HG03097 (cell line): ENCODE data around the gene IGSF3.
A peak's percentile ranks its signal among the peaks of the same experiment; 100 is the strongest.
"Not testable (repeated sequence)": the region's sequence is repeated elsewhere in the genome, so short reads cannot be mapped to it uniquely, and the experiment has no call there.

Source experiments
- ATAC-seq: cut with Tn5 transposase; IDR thresholded peaks from one replicate; pipeline ENCODE4 v1.9.1; 2021; ENCODE audit not compliant: unreplicated experiment, low FRiP score

IGSF3 gene

DNA sequence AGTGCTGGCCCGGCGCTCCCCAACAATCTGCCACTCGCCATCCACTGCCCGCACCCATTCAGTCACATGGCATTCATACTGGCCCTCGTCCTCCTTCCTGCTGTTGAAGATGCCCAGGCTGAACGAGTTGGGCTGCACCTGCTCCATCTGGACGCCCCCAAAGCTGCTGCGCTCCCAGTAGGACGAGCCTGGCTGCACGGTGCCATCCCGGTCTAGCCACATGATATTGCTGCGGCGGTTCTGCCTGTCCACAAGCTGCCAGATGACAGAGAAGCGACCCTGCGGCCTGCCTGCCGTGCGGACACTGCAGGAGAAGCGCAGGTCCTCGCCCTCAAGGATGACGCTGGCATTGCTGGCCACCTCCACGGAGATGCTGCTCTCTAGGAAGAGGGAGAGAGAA, 63.9 kb downstream of the IGSF3 start:
- ATAC-seq = not testable (repeated sequence)

DNA sequence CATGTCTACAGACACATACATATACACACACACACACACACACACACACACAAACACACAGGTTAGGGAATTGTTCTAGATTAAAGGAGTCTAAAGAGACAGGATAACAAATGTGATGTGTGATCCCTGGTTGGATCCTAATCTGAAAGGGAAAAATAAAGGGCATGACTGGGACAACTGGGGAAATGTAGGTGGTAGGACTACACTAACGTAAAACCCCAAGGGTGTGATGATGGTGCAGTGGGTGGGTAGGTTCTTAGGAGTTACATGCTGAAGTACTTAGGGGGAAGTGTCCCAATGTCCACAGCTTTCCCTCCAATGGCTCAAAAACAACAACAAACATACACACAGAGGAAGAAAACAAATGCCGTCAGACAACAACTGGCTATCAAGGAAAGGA, 68.2 kb downstream of the IGSF3 start:
- ATAC-seq = not testable (repeated sequence)

DNA sequence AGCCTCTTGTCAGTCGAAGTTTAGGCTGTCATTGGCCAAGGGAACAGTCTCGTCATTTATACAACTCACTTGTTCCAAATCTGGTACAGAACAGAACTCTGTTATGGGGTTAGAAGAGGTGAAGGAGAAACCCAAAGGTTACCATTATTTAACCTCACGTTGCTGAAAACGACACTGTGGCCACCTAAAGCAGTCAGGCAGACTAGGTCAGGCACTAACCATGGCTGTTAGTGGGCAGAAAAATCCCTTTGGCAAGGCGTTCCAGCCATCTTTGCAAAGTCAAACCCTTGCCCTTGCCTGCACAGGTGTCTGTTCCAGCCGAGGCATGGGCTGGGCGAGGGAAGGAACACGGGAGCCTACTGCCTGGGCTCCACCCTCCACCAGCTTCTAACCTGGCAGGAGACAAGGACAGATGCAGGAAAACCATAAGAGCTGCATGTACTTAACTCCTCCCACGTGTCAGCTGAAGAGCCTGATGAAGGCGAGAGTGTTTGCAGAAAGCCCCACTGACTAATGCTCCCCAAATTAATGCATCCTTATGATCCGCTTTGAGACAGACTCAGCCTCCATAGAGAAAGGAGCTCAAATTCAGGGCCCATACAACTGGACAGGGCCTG, 69.0 kb downstream of the IGSF3 start:
- not testable (repeated sequence) for ATAC-seq

DNA sequence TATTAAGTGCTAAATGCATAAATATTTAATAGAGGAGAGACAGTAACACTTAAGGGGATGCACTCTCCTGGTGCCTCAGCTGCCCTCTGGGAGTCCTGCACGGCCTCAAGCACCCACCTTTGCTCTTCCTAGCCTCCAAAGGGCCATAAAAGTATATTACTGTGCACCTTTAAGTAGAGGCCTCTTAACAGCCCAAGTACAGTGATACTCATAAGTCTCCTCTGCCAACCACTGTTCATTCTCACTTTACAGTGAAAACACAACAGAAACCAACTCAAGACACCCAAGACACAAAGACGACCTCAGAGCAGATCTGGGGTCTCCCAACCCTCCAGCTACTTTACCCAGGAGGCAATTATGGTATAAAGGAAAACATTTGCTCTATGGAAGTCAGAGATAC, 70.1 kb downstream of the IGSF3 start:
- peak; percentile 62 for ATAC-seq

DNA sequence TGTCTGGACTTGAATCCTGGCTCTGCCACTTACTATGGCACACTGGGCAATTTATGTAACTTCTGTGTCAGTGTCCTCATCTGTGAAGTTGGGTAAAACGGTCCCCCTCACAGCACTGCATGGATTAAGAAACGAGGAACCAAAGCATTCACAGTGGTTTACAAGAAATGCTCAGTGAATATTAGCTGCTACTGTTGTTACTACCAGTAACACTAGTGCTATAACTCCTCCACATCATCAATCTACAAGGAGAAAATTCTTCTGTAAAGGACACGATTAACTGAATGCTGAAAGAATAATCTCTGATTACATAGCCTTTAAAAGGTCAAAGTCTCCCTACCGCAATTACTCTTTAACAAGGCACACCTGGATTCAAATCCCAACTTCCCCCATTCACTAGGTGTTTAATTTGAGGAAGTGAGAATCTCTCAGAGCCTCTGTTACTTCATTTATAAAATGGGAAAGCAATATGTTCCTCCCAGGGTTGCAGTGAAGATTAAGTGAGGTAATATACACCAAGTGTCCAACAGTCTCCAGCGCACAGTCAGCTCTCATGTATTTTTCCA, 70.7 kb downstream of the IGSF3 start:
- not testable (repeated sequence) for ATAC-seq

DNA sequence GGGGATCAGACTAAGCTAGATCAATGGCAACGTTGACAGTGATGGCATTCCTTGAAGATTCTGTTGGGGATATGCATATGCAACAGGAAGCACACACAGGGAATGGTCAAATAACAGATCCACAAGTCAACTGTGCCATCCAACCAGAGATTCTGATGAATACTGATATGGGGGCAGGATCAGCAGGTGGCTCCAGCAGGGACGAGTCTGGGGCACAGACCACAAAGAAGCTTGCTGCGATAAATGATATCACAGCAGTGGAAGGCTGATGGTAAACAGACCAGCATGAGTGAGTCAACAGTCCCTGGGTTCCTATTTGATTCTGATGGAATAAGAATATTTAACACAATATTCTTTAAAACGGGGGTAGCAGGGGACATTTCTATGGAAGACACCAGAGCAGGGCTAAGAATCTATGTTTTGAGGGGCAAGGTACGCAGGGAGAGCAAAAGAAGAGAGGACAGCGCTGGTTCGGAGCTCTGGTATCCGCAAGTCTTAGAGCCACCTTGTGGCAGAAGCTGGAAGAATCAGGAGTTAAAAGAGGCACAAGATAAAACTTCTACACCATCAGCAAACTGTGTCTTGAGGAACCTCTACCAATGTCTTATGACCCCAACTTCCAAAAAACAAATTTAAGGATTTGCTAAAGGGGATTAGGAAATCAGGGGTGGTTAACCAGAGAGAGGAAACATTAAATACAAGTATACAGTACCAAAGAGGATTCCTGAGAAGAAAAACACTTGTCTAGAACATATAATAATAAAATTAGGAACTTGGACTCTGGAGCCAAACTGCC, 71.4 kb downstream of the IGSF3 start:
- not testable (repeated sequence) for ATAC-seq

DNA sequence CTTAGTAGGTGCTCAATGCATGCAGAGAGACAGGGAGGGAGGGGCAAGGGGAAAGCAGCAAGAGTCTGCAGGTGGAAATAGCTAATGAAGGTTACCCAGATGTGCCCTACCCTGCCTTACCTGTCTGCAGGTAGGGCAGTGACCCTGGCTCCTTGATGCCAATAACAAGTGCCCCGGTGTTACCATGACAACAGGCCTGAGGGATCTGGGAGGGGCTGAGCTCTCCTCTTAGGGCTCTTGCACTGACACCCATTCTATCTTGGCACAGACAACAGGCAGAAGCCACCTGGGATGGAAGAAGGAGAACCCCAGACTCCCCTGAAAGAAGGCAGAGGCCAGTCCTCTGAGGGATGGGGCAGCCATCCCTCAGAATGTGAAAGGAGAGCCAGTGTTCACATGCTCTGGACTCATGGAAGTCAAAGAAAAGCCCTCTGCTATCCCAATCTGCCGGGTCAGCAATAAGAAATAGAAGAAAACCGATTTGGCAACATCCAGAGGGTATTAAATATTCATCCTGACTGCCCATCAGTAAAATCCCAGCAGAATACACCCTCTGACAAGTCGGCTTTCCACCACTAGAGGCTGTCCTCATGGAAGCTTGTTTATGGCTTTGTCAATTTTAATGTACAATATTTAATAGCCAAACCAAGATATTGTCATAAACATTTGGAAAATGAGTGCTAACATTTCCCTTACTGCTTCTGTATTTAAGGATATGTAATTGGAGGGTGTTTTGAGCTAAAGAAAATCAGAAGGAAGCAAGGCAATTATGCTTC, 72.3 kb downstream of the IGSF3 start:
- ATAC-seq = not testable (repeated sequence)

DNA sequence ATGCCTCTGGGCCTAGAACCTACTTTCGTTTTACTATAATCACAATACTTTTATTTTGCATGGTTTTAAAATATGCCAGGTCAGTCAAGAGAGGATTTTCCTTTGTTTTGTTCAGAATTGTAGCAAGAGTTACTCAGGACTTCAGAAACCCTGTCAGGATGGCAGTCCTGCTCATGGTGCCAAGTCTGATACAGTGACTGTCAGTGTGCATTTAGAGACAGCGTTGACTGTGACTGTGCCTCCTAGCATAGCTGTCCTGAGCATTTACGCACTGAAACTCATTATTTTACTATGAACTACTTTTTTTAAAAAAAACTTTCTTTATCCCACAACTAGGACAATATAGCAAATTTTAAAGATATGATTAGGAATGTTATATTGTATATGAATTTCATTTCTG, 73.6 kb downstream of the IGSF3 start:
- not testable (repeated sequence) for ATAC-seq

DNA sequence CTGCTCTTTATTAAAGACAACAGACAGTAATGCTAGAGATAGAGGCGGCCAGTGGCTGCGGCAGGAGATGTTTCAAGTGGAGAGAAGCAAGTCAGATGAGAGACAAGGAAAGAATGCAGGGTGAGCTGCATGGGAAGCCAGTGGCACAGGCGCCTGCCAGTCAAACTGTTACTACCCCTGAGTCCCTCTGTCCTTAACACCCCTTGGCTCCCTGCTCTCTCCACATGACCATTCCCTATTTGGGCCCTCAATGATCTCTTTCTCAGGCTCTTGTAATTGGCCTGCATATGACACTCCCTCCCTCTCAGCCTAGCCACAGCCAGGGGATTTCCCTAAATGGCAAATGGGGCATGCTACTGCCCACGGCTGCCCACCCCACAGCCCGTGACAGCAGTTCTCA, 74.1 kb downstream of the IGSF3 start:
- not testable (repeated sequence) for ATAC-seq

DNA sequence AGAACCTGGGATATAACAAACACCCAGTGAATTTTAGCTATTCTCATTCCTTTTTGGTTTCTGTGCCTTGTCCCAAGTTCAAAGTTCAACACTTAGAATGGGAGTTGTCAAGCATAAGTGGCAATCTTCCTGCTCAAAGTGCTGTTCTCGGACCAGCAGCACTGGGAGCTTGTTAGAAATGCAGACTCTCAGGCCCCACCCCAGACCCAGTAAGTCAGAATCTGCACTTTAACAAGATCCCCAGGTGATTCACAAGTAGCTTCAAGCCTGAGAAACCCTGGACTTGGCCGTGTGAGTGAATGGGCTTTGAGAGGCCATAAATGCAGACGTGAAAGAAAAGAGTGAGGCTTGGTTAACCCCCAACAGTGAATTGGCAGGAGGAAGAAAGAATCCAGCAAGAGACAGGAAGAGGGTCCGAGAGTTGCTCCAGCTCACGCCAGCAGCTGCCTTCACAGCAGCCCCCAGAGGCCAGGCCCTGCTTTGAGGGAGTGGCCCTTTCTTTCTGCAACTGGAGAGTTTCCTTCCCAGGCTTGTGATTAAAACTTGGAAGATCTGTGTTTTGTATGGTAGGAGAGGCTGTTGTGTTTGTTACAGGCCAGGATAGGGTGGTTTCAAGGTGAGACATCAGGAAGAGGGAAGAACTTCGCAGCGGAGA, 75.5 kb downstream of the IGSF3 start:
- ATAC-seq = not testable (repeated sequence)

DNA sequence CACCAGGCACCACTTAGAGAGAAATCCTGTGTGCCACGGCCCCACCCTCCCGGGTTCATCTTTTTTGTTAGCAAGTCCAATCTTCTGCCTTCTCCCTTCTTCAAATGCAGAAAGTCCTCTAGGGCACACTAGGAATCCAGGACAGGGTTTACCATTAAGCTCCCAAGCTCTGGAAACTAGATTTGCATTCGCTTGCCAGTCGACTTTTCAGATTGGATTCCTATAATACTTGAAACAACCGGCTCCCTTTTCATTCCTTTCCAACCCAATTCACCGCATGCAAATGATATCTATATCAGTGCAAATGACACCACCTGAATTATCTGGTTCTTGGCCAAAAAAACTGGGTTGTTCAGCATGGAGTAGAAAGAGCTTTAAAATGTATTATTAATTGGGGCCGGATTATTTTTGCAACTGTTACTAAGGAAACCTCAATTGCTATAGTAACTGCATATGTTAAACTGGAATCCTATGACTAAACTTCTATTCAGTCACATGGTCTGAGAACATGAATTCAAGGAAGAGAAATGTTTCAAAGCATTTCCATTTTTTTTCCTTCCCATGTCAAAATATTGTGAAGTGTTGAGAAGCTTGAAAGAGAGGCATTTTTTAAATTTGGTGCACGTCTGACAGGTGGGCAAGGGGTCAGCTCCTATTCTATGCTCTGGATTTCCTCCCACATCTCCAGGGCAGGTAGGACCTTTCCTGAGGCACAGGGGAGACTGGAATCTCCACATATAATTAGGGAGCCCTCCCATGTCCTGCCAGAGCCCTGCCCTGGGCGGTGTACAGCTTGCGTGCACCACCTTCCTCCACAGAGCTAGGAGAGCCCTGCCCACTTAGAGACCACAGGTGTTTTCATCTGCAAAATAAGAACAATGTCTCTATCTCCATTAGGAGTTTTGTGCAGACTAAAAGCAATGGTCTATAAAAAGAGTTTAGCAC, 76.3 kb downstream of the IGSF3 start:
- not testable (repeated sequence) for ATAC-seq

DNA sequence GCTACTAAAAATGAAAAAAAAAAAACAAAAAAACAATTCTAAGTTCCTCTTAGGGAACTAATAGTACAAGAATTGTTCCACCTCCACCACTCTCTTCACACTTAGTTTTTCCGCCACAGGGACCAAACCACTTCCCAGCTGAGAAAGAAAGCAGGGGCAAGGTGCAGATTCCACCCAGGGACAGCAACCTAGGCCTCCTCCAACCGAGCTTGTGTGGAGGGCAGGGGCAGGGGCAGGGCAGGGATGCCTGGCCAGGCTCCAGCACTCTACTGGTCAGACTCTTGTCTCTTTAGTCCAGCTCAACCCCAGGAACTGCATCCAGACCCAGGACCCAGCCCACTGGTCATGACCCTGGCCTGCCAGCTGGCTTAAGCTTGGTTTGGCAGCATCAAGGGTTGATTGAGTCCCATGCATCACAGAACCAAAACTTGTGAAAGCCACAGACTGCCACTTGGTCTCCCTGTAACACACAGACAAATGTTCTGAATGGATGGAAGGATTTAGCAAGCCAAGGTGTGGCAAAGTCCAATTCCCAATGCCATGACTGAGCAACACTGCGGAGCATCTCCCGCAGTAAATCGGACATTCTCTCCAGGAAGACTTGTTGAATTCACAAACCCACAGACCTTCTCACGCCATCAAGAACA, 77.1 kb downstream of the IGSF3 start:
- ATAC-seq = not testable (repeated sequence)

DNA sequence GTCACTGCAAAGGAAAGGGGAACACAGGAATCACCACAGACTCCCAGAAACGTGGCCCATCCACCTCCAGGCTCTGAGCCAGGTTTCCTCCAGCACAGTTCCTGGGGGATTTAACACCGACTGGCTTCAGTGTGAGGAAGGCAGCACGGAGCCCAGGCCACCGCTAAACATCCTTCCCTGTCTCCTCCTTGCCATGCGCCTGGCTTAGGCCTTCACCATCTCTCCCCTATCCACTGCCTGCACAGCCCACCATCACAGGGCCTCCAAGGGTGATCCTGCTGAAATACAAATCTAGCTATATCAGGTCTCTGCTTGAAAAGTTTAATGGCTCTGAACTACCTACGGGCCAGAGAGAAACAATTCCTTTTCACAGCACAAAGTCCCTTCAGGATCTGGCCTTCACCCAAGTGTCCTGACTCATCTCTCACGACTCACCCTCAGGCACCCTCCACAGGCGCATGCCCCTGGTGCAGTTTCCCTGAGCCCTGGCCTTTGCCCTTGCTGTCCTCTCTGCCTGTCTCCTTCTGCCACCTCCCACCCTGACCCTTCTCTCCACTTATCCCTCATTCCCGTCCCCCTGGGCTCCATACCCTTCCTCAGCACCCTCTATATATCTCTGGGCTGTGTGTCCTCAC, 78.3 kb downstream of the IGSF3 start:
- ATAC-seq = not testable (repeated sequence)

DNA sequence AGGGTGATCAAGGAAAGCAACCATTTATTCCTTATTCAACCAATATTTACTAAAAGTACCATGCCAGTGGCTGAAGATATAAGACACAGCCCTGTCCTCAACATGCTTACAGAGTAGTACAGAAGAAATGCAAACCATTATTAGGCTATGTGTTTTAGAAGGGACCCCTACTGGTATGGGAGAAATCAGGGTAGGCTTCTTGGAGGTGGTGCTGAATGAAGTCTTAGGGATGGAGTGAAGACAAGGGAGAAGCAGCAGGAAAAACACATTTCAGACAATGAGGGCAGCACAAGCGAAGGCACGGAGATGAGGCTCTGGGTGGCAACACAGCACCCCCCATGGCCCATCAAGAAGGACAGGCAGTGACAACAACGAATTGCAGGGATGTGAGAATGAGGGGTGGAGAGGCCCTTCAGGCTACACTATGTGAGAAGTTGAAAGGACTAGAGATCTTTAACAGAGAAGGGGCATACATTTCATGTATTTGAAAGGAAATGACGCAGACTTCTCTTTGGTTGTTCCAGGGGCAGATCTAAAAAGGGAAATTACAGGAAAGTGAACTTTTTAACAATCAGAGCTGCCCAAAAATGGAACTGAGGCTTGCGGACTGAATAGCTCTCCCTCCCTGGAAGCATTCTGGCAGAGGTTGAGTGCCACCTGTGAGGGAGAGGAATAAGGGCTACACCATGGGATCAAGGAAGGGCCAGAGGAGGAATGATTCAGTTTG, 79.9 kb downstream of the IGSF3 start:
- no peak for ATAC-seq

DNA sequence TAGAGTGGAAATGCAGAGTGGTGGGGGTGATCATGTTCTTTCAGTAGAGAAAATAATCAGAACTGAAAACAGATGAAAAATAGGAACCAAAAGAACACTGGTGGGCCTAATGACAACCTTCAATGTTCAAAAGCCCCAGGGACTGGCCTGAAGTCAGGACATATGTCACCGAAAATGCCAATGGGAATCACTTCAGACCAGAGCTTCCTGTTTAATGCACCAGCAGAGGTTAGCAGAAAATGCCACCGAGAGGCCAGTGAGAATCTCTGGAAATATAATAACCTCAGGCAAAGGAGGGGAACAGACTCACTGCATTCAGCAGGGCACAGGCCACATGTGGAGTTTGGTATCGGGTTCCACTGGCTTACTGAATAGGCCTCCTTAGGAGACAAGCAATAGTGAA, 80.8 kb downstream of the IGSF3 start:
- no peak for ATAC-seq

DNA sequence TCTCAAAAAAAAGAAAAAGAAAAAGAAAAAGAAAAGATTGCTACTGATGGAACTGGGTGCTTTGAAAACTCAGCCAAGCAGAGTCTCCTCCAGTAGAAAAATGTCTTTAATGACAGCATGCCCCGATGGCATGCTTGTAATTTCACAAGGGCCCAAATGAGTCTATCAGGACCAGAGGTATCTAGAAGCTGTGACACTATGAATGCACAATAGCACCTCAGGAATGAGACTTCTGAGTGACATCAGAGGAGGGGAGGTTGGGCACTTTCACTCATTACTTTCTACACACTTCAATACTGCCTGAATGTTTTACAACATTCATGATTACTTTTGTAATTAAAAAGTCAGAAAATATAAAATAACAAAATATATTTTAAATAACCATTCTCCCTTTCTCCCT, 81.6 kb downstream of the IGSF3 start:
- no peak for ATAC-seq

DNA sequence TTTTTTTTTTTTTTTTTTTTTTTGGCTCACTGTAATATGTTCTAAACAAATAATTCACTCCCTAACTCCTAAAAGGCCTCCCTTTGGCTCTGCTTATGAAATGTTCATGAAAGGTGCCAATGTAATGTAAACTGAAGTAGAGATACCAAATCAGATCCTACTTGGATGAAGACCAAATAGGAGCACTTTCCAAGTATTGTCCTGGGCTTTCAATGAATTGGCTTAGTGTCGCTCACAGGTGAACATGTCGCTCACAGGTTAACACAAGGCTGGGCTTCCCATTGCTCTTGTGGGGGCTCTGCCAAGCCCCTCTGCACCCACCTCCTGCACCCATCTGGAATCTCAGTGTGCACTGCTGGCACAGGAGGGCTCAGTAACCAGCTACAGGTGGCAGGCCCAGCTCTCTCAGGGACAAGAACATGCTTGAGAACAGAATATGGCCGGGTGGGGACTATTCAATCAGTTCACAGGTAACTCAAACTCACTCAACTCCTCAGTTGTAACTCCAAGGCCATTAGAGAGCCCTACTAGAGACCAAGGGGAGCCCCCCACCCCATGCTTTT, 86.1 kb downstream of the IGSF3 start:
- ATAC-seq = no peak
